H1 (cell line): ENCODE results near the gene DARS2. TPM values are rescaled to one million over a fixed set of nuclear protein-coding genes. Genes with fewer than 3 reads are reported as not detected.

Experiments used
- CTCF ChIA-PET: fragments of 300-600 bp; sonication (Branson Sonifier 250); formaldehyde crosslinking; loops from one replicate; lab custom pipeline; 2021; ENCODE audit not compliant: partially characterized antibody; lab: Charles Lee
- POLR2A ChIA-PET: fragments of 300-600 bp; sonication (Branson Sonifier 250); formaldehyde crosslinking; loops from one replicate; lab custom pipeline; 2021; ENCODE audit warnings: inconsistent platforms; ENCODE audit not compliant: partially characterized antibody; lab: Charles Lee
- DNase-seq, 2 experiments: peaks; one replicate each; pipeline versions ENCODE4 v3.0.0 to v3.0.0-alpha.2; 2010 to 2022; ENCODE audit warnings: low spot score in 2 of 2, low read depth in 1 of 2, mixed read lengths in 1 of 2
- FAIRE-seq: peaks from 2 replicates; lab custom pipeline; 2011; peaks lifted over from hg19 to GRCh38; lab: Jason Lieb, UNC
- H2AFZ ChIP-seq: 2 replicates; pipeline ENCODE4 v1.8.1; 2012; ENCODE audit warnings: low read length, inconsistent platforms
- H2AK5ac ChIP-seq: 2 replicates; pipeline ENCODE4 v1.6.1; 2013; ENCODE audit warnings: low read depth, low read length
- H2BK120ac ChIP-seq: replicated peaks from 2 replicates; pipeline ENCODE3; 2013; ENCODE audit warnings: low read depth, low read length, inconsistent platforms
- H2BK12ac ChIP-seq: 2 replicates; pipeline ENCODE4 v1.6.1; 2013; ENCODE audit warnings: low read depth, low read length
- H2BK15ac ChIP-seq: 2 replicates; pipeline ENCODE4 v1.6.1; 2013; ENCODE audit warnings: low read length
- H2BK20ac ChIP-seq: 2 replicates; pipeline ENCODE4 v1.6.1; 2013; ENCODE audit warnings: low read length
- H2BK5ac ChIP-seq: 2 replicates; pipeline ENCODE4 v1.6.1; 2013; ENCODE audit warnings: low read depth, low read length
- H3K14ac ChIP-seq: 2 replicates; pipeline ENCODE4 v1.6.1; 2013; ENCODE audit warnings: inconsistent platforms; ENCODE audit not compliant: insufficient read length
- H3K18ac ChIP-seq: 2 replicates; pipeline ENCODE4 v1.6.1; 2013; ENCODE audit warnings: low read length; ENCODE audit errors: extremely low read depth
- H3K23ac ChIP-seq: 2 replicates; pipeline ENCODE4 v1.6.1; 2013; ENCODE audit warnings: inconsistent platforms; ENCODE audit not compliant: insufficient read length
- H3K23me2 ChIP-seq: 2 replicates; pipeline ENCODE4 v1.6.1; 2013; ENCODE audit warnings: low read depth, low read length
- H3K27ac ChIP-seq: 2 replicates; pipeline ENCODE4 v1.6.1; 2011; ENCODE audit warnings: low read depth, low read length, inconsistent platforms
- H3K27me3 ChIP-seq, 4 experiments: replicated peaks in 1 of 4; 1 replicate in 1 of 4; 2 replicates in 3 of 4; pipeline versions ENCODE4 v1.6.1 to v1.8.1; 2011 to 2013; ENCODE audit warnings: low read length in 3 of 4, mild to moderate bottlenecking in 3 of 4, inconsistent platforms in 2 of 4, mixed read lengths in 2 of 4, moderate library complexity in 1 of 4; ENCODE audit not compliant: control insufficient read depth in 3 of 4, insufficient read depth in 3 of 4; ENCODE audit errors: extremely low read depth in 1 of 4
- H3K36me3 ChIP-seq, 4 experiments: 2 replicates each; pipeline versions ENCODE4 v1.6.1 to v1.8.1; 2011 to 2013; ENCODE audit warnings: mild to moderate bottlenecking in 4 of 4, low read length in 3 of 4, moderate library complexity in 2 of 4, control low read depth in 1 of 4, inconsistent platforms in 1 of 4; ENCODE audit not compliant: insufficient read depth in 4 of 4, control insufficient read depth in 2 of 4
- H3K4ac ChIP-seq: replicated peaks from 2 replicates; pipeline ENCODE3; 2013; ENCODE audit warnings: low read length, low read depth, mixed read lengths, inconsistent platforms; ENCODE audit not compliant: insufficient read length
- H3K4me1 ChIP-seq, 4 experiments: replicated peaks in 1 of 4; 1 replicate in 1 of 4; 2 replicates in 3 of 4; pipeline versions ENCODE4 v1.6.1 to v1.8.1; 2011 to 2013; ENCODE audit warnings: low read length in 3 of 4, inconsistent platforms in 2 of 4, mixed read lengths in 1 of 4; ENCODE audit not compliant: insufficient read depth in 4 of 4, control insufficient read depth in 3 of 4
- H3K4me2 ChIP-seq, 2 experiments: 2 replicates each; pipeline versions ENCODE4 v1.6.1 to v1.8.1; 2011 to 2013; ENCODE audit warnings: low read depth in 2 of 2, low read length in 2 of 2, control low read depth in 1 of 2, inconsistent platforms in 1 of 2, mild to moderate bottlenecking in 1 of 2; ENCODE audit not compliant: insufficient read depth in 1 of 2
- H3K4me3 ChIP-seq, 4 experiments: fragments of 200-600, 300-600 bp in 1 of 4; sonication (generic), shearing (Covaris generic), sonication (Bioruptor Twin) in 1 of 4; 2 replicates each; pipeline versions ENCODE4 v1.5.1 to v1.8.1; 2011 to 2016; ENCODE audit warnings: low read length in 4 of 4, low read depth in 3 of 4, control low read depth in 2 of 4, inconsistent platforms in 2 of 4, mild to moderate bottlenecking in 2 of 4, mixed read lengths in 1 of 4, moderate library complexity in 1 of 4; ENCODE audit not compliant: insufficient read depth in 2 of 4; ENCODE audit errors: extremely low read depth in 1 of 4
- H3K56ac ChIP-seq: replicated peaks from 2 replicates; pipeline ENCODE3; 2013; ENCODE audit warnings: low read depth, mild to moderate bottlenecking, mixed read lengths, low read length, inconsistent platforms; ENCODE audit not compliant: insufficient read length
- H3K79me1 ChIP-seq: 2 replicates; pipeline ENCODE4 v1.6.1; 2013; ENCODE audit warnings: low read depth, low read length, control low read depth
- H3K79me2 ChIP-seq, 2 experiments: 2 replicates each; pipeline versions ENCODE4 v1.6.1 to v1.8.1; 2012 to 2013; ENCODE audit warnings: low read length in 2 of 2, mild to moderate bottlenecking in 2 of 2, inconsistent platforms in 1 of 2; ENCODE audit not compliant: insufficient read depth in 2 of 2, control insufficient read depth in 1 of 2
- H3K9ac ChIP-seq, 4 experiments: replicated peaks in 1 of 4; 1 replicate in 1 of 4; 2 replicates in 3 of 4; pipeline versions ENCODE4 v1.6.1 to v1.8.1; 2011 to 2013; ENCODE audit warnings: low read depth in 3 of 4, low read length in 3 of 4, control low read depth in 2 of 4, mild to moderate bottlenecking in 2 of 4, moderate library complexity in 2 of 4, inconsistent platforms in 1 of 4; ENCODE audit errors: extremely low read depth in 1 of 4
- H3K9me3 ChIP-seq, 2 experiments: 2 replicates each; pipeline versions ENCODE4 v1.6.1 to v1.8.1; 2012 to 2013; ENCODE audit warnings: mild to moderate bottlenecking in 2 of 2, moderate library complexity in 2 of 2, control low read depth in 1 of 2, inconsistent platforms in 1 of 2, low read depth in 1 of 2, low read length in 1 of 2, mixed read lengths in 1 of 2; ENCODE audit not compliant: insufficient read depth in 2 of 2
- H4K20me1 ChIP-seq, 2 experiments: replicated peaks in 1 of 2; 2 replicates each; pipeline versions ENCODE3 to v1.8.1; 2011 to 2013; ENCODE audit warnings: inconsistent platforms in 2 of 2, low read length in 2 of 2, mild to moderate bottlenecking in 1 of 2; ENCODE audit not compliant: insufficient read depth in 2 of 2, control insufficient read depth in 1 of 2
- H4K5ac ChIP-seq: 2 replicates; pipeline ENCODE4 v1.6.1; 2013; ENCODE audit warnings: low read length, low read depth, mixed read lengths, inconsistent platforms; ENCODE audit not compliant: insufficient read length
- H4K8ac ChIP-seq: 2 replicates; pipeline ENCODE4 v1.8.0; 2013; ENCODE audit warnings: mild to moderate bottlenecking, moderate library complexity, low read length, inconsistent platforms; ENCODE audit not compliant: insufficient read depth; ENCODE audit errors: extremely low read depth
- H4K91ac ChIP-seq: replicated peaks from 2 replicates; pipeline ENCODE3; 2013; ENCODE audit warnings: low read length, mixed read lengths, inconsistent platforms; ENCODE audit not compliant: insufficient read length
- GABPA ChIP-seq: IDR thresholded peaks from 2 replicates; pipeline ENCODE4 v1.6.1; 2011; ENCODE audit warnings: mild to moderate bottlenecking, low read length, moderate library complexity, borderline replicate concordance; ENCODE audit not compliant: insufficient read depth
- NRF1 ChIP-seq: IDR thresholded peaks from 2 replicates; pipeline ENCODE4 v1.6.1; 2011; ENCODE audit warnings: mild to moderate bottlenecking, low read depth, low read length, improper control_type of control experiment
- POLR2AphosphoS5 ChIP-seq: IDR thresholded peaks from 2 replicates; pipeline ENCODE4 v1.6.1; 2011; ENCODE audit warnings: low read depth, low read length
- TCF12 ChIP-seq: IDR thresholded peaks from 2 replicates; pipeline ENCODE4 v1.6.1; 2011; ENCODE audit warnings: low read depth, mild to moderate bottlenecking, low read length
- WGBS, 2 experiments: shearing (Covaris generic) in 1 of 2; methylation state at CpG; one replicate each; pipeline versions ENCODE4 v1.1.6 to v1.1.7; 2013 to 2015; ENCODE audit warnings: low lambda C conversion rate in 2 of 2, mixed read lengths in 2 of 2, inconsistent platforms in 1 of 2, low coverage in 1 of 2, missing lambda C conversion rate in 1 of 2; ENCODE audit not compliant: insufficient replicate concordance in 2 of 2, insufficient coverage in 1 of 2, insufficient read length in 1 of 2; ENCODE audit errors: extremely low coverage in 1 of 2, missing lambda C conversion rate in 1 of 2; 5-methylcytosine and 5-hydroxymethylcytosine counted together
- polyA plus RNA-seq, 7 experiments: library from polyadenylated mRNA; depleted of rRNA in 3 of 7; stranded (reverse) in 5 of 7; unstranded in 2 of 7; fragments of >200 nt in 5 of 7; fragments of 200-250 nt in 2 of 7; gene quantifications; 1 replicate in 5 of 7; 2 replicates in 1 of 7; 4 replicates in 1 of 7; pipeline versions ENCODE4 v1.2.1 to v1.2.3, GENCODE V29; 2011 to 2013; ENCODE audit warnings: missing spikeins in 2 of 7, mixed read lengths in 2 of 7
- total RNA-seq: library from RNA; stranded (reverse); fragmentation: NEBNext Ultra II Directional; extraction: Animal tissue kit (Norgen Biotek cat#: 25700); gene quantifications from 2 replicates; pipeline ENCODE4 v1.2.1, GENCODE V29; 2021

Gene DARS2
- total and polyA plus RNA-seq, 2 of the 8 experiments (the other 6 are each of a cell fraction or from before 2014, with no cell fraction given), result 21.0 to 35.2 TPM

- no peak overlapping the region for H2BK15ac ChIP-seq
- peaks cover 0 to 9% (median 4%) of the 10 kb centered on the region in 4 experiments; a peak in 5 of 7 replicates for H3K4me1 ChIP-seq
- H4K20me1 ChIP-seq, result peaks cover 0 to 1% of the 10 kb centered on the region in 2 experiments
- H2BK5ac ChIP-seq, result no peak overlapping the region
- no peak overlapping the region for H3K9ac ChIP-seq
- H2BK20ac ChIP-seq, result no peak overlapping the region
- H2BK12ac ChIP-seq, result no peak overlapping the region
- no peak overlapping the region for H3K27ac ChIP-seq
- H3K4me2 ChIP-seq, result no peak overlapping the region
- no peak for DNase-seq
- H3K56ac ChIP-seq, result no peak overlapping the region
- 94% methylated on average over 1 of the region's 1 CpG; no CpG with 5 or more reads in 1 of the 2 experiments for WGBS, 2 experiments
- no peaks in the 10 kb centered on the region for H3K79me1 ChIP-seq
- POLR2A ChIA-PET, result interaction anchor here (1.0 to 17.5 kb wide), 5 partner anchors 9 to 166 kb away, joined by 3 to 475 read pairs (median 4); partner anchors contain the start of genes GAS5, RC3H1 and ZBTB37
- no peak overlapping the region for H3K18ac ChIP-seq
- no peak overlapping the region for H4K5ac ChIP-seq
- H3K4ac ChIP-seq, result no peak overlapping the region
- no peaks in the 10 kb centered on the region for H3K23me2 ChIP-seq
- TF ChIP-seq NRF1 (no peak), TCF12 (no peak), POLR2AphosphoS5 (peak; percentile 33; the same call in 1 of the 2 replicates), GABPA (no peak)
- TF ChIP-seq, all 59 proteins: peak for 1
- CTCF ChIA-PET, result no interaction called here
- FAIRE-seq, result no peak
- peaks cover 6 to 57% (median 26%) of the 10 kb centered on the region in 4 experiments; a peak in 7 of 8 replicates for H3K36me3 ChIP-seq
- H3K14ac ChIP-seq, result no peak overlapping the region
- no peak overlapping the region for H2BK120ac ChIP-seq
- H3K23ac ChIP-seq, result no peak overlapping the region
- H4K8ac ChIP-seq, result no peak overlapping the region
- H3K27me3 ChIP-seq, result no peaks in the 10 kb centered on the region
- H3K9me3 ChIP-seq, result no peaks in the 10 kb centered on the region
- H3K4me3 ChIP-seq, result no peak overlapping the region
- no peak overlapping the region for H2AFZ ChIP-seq
- H3K79me2 ChIP-seq, result no peaks in the 10 kb centered on the region
- no peak overlapping the region for H2AK5ac ChIP-seq
- H4K91ac ChIP-seq, result no peak overlapping the region
These were observed 31.5 kb downstream of the DARS2 start for GRCh38 chr1:173856014-173856413.
